GM18507 (cell line): Measurements from ENCODE around the gene KRT15.
"Not testable (repeated sequence)": the region's sequence is repeated elsewhere in the genome, so short reads cannot be mapped to it uniquely, and the experiment has no call there.

Experiments
- DNase-seq: peaks from one replicate; pipeline ENCODE4 v3.0.0; 2011; ENCODE audit warnings: low read depth; ENCODE audit not compliant: insufficient read length; ENCODE audit errors: extremely low spot score
- FAIRE-seq: peaks from 2 replicates; lab custom pipeline; 2011; peaks lifted over from hg19 to GRCh38; lab: Jason Lieb, UNC

Gene KRT15

DNA sequence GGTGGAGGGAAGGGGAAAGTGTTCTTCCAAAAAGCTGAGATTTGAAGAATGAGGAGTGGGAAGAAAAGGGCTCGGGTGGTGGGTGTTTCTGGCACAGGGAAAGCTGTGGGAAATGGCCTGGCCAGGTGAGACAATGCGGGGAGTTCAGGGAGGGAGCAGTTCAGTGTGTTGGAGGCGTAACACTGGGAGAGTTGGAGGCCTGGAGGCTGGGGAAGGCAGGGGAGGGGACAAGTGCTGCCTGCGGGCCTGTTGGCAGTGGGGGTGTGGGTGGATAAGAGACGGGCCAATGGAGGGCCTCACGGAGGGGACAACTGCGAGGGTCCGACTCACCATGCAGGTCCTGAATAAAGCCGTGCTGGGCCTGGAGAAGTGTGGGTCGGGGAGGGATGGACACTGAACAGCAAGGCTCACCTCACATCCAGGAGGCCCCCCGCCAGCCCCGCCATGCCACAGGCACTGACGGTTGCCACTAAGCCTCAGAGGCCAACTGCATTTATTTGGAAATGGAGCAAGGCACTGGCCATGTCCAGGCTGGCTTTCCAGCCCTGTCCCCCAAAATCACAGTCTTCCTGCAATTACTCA is 27.2 kb upstream of the KRT15 start:
- FAIRE-seq (no peak), DNase-seq (no peak)

DNA sequence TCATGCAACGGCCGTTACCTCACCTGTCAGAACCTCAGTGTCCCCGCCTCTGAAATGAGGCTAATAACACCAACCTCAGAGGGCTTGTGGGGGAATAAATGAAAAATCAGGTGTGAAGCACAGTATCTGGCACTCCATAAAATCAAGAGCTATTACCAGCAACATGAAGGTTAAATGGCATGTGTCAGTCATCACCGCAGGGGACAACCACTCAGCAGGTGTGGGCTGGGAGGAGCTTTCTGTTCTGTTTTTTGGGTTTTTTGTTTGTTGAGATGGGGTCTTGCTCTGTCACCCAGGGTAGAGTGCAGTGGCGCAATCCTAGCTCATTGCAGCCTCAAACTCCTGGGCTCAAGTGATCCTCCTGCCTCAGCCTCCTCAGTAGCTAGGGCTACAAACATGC is 26.2 kb upstream of the KRT15 start:
- no peak for DNase-seq
- FAIRE-seq = no peak

DNA sequence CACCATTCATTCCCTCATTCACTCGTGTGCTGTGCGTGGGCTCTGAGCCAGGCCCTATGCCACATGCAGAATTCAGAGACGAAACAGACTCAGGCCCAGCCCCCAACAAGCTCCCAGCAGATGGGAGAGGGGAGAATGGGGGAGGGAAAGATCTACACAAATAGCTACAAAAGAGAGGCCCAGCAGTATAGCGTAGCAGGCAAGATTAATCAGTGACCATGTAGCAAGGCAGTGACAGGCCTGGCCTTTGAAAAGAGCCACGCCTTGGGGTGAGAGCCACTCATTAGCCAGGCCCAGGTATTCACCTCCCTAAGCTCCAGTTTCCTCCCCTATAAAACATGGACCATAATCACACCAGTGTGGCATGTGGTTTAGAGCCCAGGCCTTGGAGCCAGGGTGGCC is 25.8 kb upstream of the KRT15 start:
- no peak for FAIRE-seq

DNA sequence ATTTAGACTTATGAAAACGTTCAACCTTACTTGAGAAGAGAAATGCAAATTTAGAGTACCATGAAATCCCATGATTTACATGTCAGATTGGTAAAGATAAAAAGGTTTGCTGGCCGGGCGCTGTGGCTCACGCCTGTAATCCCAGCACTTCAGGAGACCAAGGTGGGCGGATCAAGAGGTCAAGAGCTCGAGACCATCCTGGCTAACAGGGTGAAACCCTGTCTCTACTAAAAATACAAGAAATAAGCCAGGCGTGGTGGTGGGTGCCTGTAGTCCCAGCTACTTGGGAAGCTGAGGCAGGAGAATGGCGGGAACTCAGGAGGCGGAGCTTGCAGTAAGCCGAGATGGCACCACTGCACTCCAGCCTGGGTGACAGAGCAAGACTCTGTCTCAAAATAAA is 24.1 kb upstream of the KRT15 start:
- not testable (repeated sequence) for DNase-seq, FAIRE-seq

More for the DNA sequence above, 25.8 kb upstream of the KRT15 start:
- no peak for DNase-seq

DNA sequence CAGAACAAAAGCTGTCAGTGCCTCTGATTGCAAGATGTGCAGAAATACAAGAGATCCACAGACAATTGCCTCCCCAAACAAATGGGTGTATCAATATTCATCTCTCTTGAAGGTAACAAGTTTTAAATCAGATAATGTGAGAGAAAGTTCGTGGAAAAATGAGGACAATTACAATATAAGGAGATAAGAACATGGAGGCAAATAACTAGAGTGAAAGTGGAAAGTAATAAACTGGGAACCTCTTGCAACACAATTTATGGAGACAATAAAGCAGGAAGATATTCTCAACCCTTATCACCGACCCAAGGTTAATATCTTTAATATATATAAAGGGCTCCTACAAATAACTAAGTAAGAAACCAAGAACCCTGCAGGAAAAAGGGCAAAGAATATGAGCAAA is 23.7 kb upstream of the KRT15 start:
- no peak for FAIRE-seq
- DNase-seq = no peak

DNA sequence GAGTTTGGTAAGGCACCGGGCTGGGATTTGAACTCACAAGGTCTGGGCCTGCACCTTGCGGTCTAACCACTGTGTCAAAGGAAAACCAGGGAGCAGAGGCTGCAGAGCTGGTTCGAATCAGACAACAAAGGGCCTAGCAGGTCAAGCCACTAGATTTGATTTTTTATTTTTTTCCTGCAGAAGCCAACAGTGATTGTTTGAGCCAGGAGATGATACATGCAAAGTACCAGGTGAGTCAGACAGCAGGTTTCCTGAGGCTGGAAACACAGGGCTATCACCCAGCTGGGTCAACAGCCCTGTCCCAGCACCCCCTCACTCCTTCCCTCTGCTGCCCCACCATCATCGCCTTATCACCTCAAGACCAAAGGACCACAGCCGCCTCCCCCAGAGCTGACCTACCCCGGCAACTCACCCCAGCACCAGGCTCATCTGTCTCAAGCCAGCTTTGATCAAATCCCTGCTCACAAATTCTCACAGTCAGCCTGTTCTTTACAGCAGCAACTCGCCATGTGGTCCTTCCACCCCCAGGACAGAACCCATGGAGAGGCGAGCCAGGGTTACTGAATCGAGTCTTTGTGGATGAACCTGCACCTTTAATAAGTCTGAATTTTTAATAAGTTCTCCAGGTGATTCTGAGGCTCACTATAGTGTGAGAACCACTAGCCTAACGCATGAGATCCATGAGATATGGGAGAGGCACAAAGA is 22.4 kb upstream of the KRT15 start:
- FAIRE-seq = no peak

DNA sequence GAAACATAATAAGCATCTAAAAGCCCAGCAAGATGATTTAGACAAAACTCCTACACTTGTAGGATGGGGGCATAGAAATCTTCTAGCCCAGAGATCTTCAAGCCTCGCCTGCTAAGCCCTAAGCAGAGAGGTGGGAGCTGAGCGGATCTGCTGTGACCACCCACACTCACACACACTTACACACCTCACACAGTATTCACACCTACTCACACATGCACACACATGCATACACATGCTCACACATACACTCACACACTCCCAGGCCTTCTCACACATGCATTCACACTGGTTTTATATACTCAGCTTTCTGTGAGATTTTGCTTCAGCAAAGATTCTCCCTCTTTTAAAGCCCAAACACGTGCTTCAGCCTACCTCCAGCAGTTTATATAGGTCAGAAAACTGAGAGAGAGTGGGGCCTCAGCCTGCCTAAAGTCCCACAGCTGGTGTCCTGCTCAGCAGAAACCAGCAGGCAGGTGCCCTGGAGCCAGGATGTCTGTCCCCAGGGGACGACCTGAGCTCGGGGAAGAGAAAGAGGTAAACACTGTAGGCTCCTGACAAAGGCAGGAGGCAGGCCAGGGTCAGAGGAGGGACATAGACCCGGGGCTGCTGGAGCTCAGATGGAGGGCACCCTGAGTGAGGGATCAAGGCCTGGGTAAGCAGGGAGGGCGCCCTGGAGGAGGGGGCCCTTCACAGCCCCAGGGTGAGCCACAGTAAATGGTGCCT is 21.4 kb upstream of the KRT15 start:
- DNase-seq = no peak
- no peak for FAIRE-seq

More for the DNA sequence above, 22.4 kb upstream of the KRT15 start:
- DNase-seq = no peak

DNA sequence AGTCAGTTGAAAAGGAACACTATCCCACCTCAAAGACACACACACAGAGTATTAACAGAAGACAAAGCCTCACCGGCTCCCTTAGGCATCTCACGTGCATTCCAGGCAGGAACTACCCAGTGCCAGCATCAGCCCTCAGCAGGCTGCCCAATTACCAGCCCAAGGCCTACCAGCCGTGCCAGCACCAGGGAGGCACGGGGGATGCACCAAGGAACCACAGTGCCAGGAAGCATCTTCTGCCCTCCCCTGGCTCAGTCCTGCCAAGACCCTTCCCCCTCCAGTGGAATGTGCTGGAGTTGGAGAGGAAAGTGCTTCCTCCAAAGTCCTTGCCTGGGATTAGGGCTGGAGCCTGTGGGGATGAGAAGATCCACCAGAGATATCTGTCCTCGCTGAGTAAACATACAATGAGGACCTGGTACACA is 20.4 kb upstream of the KRT15 start:
- DNase-seq (no peak), FAIRE-seq (no peak)

DNA sequence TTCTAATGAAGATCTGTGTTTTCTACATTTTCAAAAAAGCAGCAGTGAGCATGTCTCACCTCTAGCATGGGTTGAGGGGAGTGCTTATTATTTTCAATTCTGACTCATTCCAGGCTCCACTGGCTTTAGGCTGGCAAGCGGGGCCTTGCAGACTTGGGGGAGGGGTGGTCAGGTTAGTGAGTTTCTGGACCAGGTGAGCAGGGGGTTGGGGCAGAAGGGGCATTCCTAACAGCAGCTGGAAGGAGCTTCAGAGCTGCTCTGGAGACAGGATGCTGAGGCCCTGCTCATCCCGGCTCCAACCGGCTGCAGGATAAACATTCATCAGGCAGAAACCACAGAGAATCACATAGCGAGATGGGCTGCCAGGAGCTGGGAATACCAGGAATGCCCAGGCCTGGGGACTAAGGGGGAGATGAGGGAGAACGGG is 19.9 kb upstream of the KRT15 start:
- FAIRE-seq (no peak), DNase-seq (no peak)

DNA sequence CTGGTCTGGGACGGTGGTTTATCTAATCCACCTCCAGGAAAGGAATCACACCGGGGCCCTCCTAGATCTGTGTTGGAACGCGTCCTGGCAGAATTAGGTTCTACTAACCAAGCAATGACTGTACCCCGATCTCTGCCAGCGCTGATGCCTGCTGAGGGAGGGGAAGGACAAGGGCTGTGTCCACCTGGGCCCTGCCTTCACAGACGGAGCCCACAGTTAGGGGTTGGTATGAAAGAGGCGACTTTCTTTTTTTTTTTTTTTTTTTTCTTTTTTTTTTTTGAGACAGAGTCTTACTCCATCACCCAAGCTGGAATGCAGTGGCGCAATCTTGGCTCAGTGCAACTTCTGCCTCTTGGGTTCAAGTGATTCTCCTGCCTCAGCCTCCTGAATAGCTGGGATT is 19.3 kb upstream of the KRT15 start:
- no peak for DNase-seq
- no peak for FAIRE-seq

DNA sequence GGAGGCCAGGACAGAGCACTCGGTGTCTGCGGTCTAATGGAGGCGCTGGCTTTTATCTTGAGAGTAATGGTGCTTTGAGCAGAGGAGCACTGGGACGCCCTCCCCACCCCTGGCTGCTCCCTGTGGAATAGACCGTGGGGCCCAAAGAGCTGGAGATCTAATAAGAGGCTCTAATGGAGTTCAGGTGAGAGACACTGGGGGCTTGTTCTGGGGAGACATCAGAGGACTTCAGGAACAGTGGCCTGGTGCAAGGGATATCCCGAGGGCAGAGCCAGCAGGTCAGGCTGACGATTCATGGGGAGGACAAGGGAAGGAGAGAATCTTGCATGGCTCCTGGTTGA is 18.9 kb upstream of the KRT15 start:
- FAIRE-seq = no peak

DNA sequence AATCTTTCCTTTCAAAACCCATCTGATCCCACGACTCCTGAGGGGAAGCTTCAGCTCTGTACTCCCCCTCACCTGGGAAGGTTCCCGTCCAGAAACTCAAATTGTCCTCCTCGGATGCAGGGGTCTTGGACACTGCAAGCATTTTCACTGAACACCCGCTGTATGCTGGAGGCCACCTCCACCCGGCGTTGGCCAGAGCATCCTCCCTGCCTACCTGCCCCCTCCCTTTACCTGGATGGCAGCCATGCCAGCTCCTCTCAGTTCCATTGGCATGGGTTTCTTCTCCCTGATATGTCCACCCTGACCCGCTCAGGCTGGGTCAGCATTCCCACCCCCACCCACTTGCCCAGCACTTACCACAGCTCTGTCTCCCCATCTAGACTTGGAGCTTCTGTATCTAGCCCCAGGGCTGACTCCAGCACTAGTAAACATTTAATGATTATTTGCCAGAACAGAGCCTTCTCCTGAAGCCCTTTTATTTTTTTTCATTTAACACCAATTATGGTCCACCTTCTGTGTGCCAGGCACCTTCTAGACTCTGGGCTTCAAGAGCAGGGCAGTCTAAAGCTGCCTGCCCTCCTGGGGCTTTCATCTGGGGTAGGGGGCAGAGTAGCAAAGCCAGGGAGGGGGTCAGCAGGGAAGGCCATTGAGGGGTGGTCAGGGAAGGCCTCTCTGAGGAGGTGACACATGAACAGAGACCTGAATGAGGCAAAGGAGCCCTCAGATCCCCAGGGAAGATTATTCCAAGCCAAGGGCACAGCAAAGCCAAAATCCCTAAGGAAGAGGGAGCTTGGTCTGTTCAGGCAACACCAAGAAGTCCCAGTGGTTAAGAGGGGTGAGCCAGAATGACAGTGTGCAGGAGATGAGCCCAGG is 18.3 kb upstream of the KRT15 start:
- no peak for DNase-seq
- no peak for FAIRE-seq

More for the DNA sequence above, 18.9 kb upstream of the KRT15 start:
- DNase-seq = no peak

DNA sequence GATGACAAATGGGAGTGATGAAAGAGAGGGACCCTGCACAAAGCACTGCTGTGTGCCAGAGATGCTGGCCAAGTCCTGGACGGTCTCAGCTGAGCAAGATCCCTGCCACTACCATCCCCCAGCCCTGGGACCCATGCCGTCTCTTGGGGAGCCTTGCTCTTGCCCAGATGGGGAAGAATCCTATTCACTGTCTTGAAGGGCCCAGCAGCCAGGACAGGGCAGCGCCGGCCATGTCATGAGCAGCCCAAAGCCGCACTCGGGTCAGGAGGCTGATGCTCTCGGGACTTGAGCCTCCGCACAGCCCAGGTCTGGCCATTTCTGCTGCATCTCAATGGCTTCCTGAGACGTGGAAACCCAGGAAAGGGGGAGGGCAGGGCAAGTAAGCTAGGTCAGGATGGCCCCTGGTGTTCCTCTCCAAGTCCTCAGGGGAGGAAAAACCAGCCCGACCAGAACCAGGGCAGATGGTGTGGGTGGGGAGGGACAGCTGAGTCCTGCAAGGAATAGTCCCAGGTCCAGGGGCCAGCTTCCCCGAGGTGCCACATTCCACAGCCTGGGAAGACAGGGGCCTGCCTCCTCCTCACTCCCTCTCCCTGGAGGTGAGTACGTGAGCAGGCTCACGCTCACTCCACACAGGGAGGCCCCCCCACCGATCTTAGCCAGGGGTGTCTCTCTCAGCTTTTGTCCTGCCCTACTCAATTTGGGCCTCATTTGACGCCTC is 17.2 kb upstream of the KRT15 start:
- FAIRE-seq = no peak
- no peak for DNase-seq

DNA sequence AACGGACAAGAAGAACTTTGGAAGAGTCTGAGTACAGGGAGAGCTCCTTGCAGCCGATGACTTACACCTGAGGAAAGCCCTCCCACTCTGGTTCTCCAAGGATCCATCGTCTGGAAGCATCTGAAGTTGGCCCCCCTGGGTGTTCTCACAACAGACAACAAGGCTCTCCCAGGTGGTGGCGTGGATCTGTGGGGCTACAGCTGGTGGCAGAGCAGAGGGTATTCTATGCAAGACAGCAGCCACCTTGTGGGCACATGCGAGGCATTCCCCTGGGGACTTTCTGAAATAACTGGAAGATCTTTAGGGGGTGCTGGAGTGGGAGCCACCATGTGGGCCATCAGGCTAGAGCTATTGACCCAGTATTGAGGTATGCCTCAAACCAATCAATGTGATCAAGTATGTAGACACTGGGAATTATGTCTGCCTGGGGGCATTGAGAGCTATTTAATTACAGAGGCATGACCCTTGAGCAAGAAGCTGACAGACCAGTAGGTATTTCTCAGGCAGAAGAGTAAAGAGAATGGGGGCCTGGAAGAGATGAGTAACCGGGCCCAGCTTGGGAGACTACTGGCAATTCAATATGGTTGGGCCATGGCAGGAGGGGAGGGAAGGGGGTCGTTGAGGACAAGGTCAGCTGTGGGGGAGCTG is 16.3 kb upstream of the KRT15 start:
- FAIRE-seq = no peak
- DNase-seq = no peak

DNA sequence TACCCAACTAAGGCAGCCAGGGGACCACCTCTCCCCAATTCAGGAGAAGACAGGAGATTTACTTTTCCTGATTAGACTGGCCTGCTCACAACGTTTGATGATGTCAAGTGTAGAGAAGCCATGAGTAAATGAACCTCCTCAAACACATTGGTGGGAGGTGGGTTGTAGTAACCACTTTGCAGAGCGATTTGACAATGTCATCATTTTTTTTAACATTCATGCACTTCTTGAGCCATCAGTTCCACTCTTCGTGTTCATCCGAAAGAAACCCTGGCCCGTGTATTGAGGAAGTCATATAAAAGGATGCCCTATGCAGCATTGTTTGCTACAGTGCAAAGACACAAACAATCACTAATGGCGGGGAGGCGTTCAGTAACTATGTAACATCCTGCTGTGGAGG is 14.9 kb upstream of the KRT15 start:
- DNase-seq (no peak), FAIRE-seq (no peak)

DNA sequence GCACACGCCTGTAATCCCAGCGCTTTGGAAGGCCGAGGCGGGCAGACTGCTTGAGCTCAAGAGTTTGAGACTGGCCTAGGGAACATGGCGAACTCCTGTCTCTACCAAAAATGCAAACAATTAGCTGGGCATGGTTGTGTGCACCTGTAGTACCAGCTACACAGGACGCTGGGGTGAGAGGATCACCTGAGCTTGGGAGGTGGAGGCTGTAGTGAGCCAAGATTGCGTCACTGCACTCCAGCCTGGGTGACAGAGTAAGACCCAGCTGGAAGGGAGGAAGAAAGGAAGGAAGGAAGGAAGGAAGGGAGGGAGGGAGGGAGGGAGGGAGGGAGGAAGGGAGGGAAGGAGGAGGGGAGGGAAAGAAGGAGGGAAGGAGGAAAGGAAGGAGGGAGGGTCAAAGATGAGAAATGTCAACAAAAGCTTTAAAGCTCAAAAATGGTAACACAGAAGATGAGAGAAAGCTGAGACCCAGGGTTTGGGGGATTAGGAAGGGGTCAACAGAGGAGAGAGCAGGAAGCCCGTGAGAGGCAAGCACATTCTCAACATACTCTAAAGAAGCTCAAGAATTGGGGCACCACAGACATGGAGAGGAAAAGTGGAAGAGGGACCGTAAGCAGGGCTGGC is 14.4 kb upstream of the KRT15 start:
- DNase-seq = no peak
- FAIRE-seq = no peak

DNA sequence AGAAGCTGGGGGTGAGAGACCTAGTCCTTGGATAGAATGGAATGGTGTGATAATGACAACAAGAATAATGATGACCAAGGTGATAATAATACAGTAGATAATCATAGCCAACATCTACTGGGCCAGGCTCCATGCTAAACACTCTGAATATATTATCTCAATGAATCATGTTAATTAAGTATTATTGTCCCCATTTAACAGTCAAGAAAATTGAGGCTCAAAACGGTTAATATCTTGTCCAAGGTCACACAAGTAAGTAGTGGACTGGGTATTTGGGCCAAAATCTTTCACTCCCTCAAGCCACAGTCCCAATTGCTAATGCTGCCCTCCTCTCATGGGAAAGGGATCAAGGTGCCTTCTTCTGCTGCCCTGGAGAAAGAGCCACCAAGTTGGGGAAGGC is 13.3 kb upstream of the KRT15 start:
- DNase-seq (no peak), FAIRE-seq (no peak)
